CD4-positive, alpha-beta T cell treated with Interleukin-6 for 4 hours (primary cell): ENCODE results near the gene CLCA4.

Experiments
- DNase-seq: peaks from one replicate; pipeline ENCODE4 v3.0.0-alpha.2; 2020; ENCODE audit warnings: mixed read lengths

CLCA4 gene

GRCh38 chr1:86621286-86621685, 74.4 kb downstream of the CLCA4 start:
- no peak for DNase-seq
